IPS-15b (cell line): ENCODE measurements around the gene SGCA.
A peak's percentile ranks its signal among the peaks of the same experiment; 100 is the strongest.

Source experiments
- H3K27me3 ChIP-seq: one replicate; pipeline ENCODE4 v1.6.1; 2013; ENCODE audit warnings: low read length; ENCODE audit not compliant: control insufficient read depth, insufficient read depth
- H3K36me3 ChIP-seq: one replicate; pipeline ENCODE4 v1.6.1; 2013; ENCODE audit warnings: low read length; ENCODE audit not compliant: control insufficient read depth, insufficient read depth
- H3K4me1 ChIP-seq: one replicate; pipeline ENCODE4 v1.6.1; 2013; ENCODE audit warnings: mild to moderate bottlenecking, low read length; ENCODE audit not compliant: control insufficient read depth, insufficient read depth
- H3K4me3 ChIP-seq: one replicate; pipeline ENCODE4 v1.5.1; 2013; ENCODE audit warnings: low read depth, low read length
- H3K9ac ChIP-seq: one replicate; pipeline ENCODE4 v1.6.1; 2013; ENCODE audit warnings: low read depth, mild to moderate bottlenecking, low read length
- H3K9me3 ChIP-seq: one replicate; pipeline ENCODE4 v1.6.1; 2013; ENCODE audit warnings: mild to moderate bottlenecking, low read length; ENCODE audit not compliant: control insufficient read depth, insufficient read depth

Gene SGCA

DNA sequence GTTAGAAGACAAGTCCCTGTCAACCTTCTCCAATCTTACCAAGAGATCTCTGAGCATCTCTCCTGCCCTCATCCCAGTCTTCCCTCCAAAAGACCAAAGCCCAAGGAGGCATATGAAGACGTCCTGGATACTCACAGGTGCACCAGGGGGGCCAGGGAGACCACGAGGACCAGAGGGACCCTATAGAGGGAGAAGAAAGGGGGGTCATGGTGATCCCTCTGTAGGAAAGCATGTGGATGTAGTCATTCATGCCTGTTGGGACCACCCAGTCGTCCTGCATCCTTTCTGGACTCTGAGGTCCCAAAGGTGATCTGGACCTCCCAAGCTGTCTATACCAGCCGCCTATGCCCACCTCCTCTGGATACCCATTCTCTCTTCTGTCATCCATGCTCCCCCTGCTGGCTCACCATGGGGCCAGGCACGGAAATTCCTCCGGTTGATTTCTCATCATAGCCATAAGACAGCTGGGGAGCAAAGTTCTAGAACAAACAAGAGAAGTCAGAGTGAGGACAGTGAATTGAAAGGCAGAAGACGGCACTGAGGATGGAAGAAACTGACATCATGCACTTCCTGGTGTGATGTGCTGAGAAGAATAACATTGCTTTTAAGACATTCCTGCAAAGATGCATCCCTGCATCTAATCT, 32.3 kb downstream of the SGCA start:
- H3K4me3 ChIP-seq, result no peak overlapping the region
- H3K36me3 ChIP-seq, result peaks cover 46% of the 10 kb centered on the region
- no peaks in the 10 kb centered on the region for H3K4me1 ChIP-seq

DNA sequence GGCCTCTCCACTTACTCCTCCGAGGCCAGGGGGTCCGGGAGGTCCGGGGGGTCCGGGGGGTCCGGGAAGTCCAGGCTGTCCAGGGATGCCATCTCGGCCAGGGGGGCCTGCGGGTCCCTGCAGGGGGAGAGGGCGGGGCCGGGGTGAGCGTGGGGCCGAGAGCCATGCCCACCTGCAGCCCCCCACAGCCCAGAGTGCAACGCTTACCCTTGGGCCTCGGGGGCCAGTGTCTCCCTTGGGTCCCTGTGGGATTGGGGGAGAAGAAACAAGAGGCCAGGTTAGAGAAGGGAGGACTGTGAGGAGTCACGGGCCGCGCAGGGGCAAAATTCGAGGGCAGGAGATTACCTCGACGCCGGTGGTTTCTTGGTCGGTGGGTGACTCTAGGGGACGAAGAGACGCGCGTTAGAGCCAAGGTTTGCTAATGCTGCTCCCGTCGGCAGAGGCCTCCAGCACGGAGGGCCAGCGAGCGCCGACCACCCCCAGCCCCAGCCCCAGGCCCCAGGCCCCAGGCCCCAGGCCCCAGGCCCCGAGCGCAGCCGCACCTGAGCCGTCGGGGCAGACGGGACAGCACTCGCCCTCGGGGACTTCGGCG, 33.5 kb downstream of the SGCA start:
- H3K9ac ChIP-seq, result no peak overlapping the region
- peak overlapping the region; percentile 84 for H3K4me3 ChIP-seq
- H3K9me3 ChIP-seq, result no peaks in the 10 kb centered on the region
- H3K27me3 ChIP-seq, result peaks cover 21% of the 10 kb centered on the region
- H3K4me1 ChIP-seq, result no peaks in the 10 kb centered on the region
- H3K36me3 ChIP-seq, result peaks cover 39% of the 10 kb centered on the region

More for the DNA sequence above, 32.3 kb downstream of the SGCA start:
- H3K27me3 ChIP-seq, result peaks cover 16% of the 10 kb centered on the region
- no peak overlapping the region for H3K9ac ChIP-seq
- no peaks in the 10 kb centered on the region for H3K9me3 ChIP-seq

DNA sequence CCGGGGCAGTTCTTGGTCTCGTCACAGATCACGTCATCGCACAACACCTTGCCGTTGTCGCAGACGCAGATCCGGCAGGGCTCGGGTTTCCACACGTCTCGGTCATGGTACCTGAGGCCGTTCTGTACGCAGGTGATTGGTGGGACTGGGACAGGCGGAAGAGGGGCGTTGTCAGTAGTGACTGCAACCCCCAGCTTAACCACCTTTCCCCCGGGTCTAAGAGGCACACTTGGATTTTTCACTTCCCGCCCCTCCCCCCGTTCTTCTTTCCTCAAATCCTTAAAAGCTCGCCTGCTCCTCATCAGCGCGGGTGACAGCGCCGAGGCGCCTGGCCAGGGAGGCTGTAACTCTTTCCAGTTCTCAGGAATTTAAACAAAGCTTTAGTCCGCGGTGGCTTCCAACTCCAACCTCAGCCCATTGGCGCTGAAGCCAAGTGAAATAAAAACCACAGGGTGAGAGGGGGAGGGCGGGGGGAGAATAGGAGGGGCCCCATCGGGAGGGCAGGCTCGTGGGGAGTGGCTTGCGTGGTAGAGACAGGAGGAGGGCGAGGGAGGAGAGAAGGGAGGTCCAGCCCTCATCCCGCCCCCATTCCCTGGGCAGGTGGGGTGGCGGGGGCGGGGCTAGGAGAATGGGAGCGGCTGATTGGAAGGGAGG, 34.1 kb downstream of the SGCA start:
- no peaks in the 10 kb centered on the region for H3K9me3 ChIP-seq
- H3K4me1 ChIP-seq, result no peaks in the 10 kb centered on the region
- H3K4me3 ChIP-seq, result peak overlapping the region; percentile 84
- H3K27me3 ChIP-seq, result peaks cover 24% of the 10 kb centered on the region
- peaks cover 33% of the 10 kb centered on the region for H3K36me3 ChIP-seq
- no peak overlapping the region for H3K9ac ChIP-seq

- Histone ChIP-seq H3K4me3 (peak overlapping the region; percentile 84), H3K9ac (peak overlapping the region; percentile 70), H3K36me3 (peaks cover 25% of the 10 kb centered on the region), H3K27me3 (peaks cover 31% of the 10 kb centered on the region), H3K4me1 (no peaks in the 10 kb centered on the region), H3K9me3 (no peaks in the 10 kb centered on the region)
These were observed 34.9 kb downstream of the SGCA start for GRCh38 chr17:50200457-50201275.

GRCh38 chr17:50201276-50201854, 35.6 kb downstream of the SGCA start, which contains the start of gene COL1A1:
TSS of gene COL1A1 (minus strand) at chr17:50201631. CDS start at chr17:50201513, 118 bp downstream.
- H3K9me3 ChIP-seq, result no peaks in the 10 kb centered on the region
- peak within 1 kb of the TSS; percentile 84 for H3K4me3 ChIP-seq
- peaks cover 18% of the 10 kb centered on the region for H3K36me3 ChIP-seq
- H3K9ac ChIP-seq, result peak within 1 kb of the TSS; percentile 70
- H3K27me3 ChIP-seq, result peaks cover 32% of the 10 kb centered on the region
- H3K4me1 ChIP-seq, result no peaks in the 10 kb centered on the region

- no peaks in the 10 kb centered on the region for H3K9me3 ChIP-seq
- no peak overlapping the region for H3K4me3 ChIP-seq
- peaks cover 1% of the 10 kb centered on the region for H3K36me3 ChIP-seq
- H3K9ac ChIP-seq, result no peak overlapping the region
- peaks cover 32% of the 10 kb centered on the region for H3K27me3 ChIP-seq
- H3K4me1 ChIP-seq, result peaks cover 5% of the 10 kb centered on the region
These were observed 37.3 kb downstream of the SGCA start for GRCh38 chr17:50203086-50203485.

- H3K27me3 ChIP-seq, result peaks cover 32% of the 10 kb centered on the region
- no peak overlapping the region for H3K9ac ChIP-seq
- no peaks in the 10 kb centered on the region for H3K36me3 ChIP-seq
- H3K4me1 ChIP-seq, result peaks cover 10% of the 10 kb centered on the region
- H3K4me3 ChIP-seq, result no peak overlapping the region
- H3K9me3 ChIP-seq, result no peaks in the 10 kb centered on the region
These were observed 38.0 kb downstream of the SGCA start for GRCh38 chr17:50203604-50204345.

GRCh38 chr17:50204431-50204830, 38.6 kb downstream of the SGCA start:
- Histone ChIP-seq H3K27me3 (peaks cover 32% of the 10 kb centered on the region), H3K4me3 (no peak overlapping the region), H3K4me1 (peaks cover 12% of the 10 kb centered on the region), H3K36me3 (no peaks in the 10 kb centered on the region), H3K9ac (no peak overlapping the region), H3K9me3 (no peaks in the 10 kb centered on the region)

DNA sequence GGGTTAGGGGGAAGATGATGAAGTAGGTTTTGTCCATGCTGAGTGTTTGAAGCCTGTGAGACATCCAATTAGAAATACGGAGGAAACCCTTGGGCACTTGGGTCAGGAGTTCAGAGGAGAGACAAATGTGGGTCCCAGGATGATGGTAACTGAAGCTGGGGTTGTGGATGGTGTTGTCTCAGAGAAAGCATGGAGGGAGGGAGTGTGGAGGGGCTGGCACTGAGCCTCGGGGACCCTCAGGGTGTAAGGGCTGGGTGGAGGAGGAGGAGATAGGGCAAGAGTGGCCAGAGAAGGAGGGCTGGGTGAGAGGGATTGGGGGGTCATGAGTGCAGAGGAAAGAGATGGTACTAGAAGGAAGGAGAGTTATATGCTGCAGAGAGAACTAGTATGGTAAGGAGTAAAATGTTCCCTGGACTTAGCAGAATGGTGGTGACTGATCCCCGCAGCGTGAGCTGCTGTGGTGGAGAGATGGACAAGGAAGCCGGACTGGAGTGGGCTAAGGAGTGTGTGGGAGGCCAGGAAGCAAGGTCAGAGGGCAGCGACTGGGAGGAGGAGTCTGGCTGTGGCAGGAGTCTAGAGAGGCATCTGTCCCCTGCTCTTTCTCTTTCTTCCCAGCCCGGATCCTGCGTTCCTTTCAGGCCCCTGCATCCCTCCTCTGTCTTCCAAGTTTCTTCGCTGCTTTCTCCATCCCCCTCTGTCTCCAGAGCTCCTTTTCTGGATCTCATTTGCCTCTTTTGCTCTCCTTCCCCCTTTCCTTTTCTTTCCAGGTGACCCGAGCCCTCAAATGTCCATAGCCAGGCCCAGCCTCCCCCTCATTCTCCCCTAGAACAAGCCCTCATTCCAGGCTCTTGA, 39.5 kb downstream of the SGCA start:
- Histone ChIP-seq H3K4me1 (peaks cover 19% of the 10 kb centered on the region), H3K36me3 (no peaks in the 10 kb centered on the region), H3K27me3 (peaks cover 32% of the 10 kb centered on the region), H3K4me3 (no peak overlapping the region), H3K9me3 (no peaks in the 10 kb centered on the region), H3K9ac (no peak overlapping the region)

- peaks cover 31% of the 10 kb centered on the region for H3K27me3 ChIP-seq
- no peaks in the 10 kb centered on the region for H3K9me3 ChIP-seq
- H3K4me1 ChIP-seq, result peaks cover 24% of the 10 kb centered on the region
- H3K4me3 ChIP-seq, result no peak overlapping the region
- H3K36me3 ChIP-seq, result no peaks in the 10 kb centered on the region
- H3K9ac ChIP-seq, result no peak overlapping the region
These were observed 40.2 kb downstream of the SGCA start for GRCh38 chr17:50205963-50206505.
